ENCODE data around the gene GABPB2.
A peak's percentile ranks its signal among the peaks of the same experiment; 100 is the strongest.

The GABPB2 gene

DNA sequence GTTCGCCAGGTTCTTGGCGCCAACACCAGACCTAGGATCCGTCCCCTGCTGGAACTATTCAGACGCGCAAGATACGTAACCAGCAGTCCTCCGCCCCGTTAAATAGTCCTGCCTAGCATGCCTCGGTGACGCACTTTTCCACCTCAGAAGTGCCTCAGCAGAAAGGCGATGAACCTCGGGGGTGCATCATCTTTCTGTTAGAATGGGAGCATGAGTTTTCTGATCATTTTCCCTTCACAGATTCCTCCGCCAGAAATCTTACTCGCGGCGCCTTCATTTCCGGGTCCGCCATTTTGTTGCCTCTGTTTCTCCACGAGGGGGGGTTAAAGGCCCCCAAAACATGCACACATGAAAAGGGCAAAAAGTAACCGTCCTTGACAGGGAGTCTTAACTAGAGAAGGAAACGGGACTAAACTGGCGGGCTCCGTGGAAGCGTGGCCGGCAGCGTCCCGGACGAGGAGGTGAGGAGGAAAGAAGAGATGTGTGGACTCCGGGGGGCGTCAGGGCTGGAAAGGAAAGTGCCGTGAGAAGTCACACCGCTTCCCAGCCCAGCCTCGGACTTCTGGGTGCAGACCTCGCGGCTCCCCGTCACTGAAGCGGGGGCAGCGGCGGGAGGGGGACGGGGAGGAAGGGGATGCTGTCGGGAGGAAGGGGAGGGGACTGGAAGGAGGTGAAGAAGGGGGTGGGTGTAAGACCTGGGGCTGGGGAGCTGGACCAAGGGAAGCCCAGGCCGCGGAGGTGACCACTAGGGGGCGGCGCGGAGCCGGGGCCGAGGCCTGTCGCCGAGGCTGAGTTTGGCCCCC is at the start of gene GABPB2:
GABPB2 (plus strand) TSS at position 288 of the 803 bp plus-strand sequence. CDS start 17,429 bp downstream, outside the sequence.
- peak; percentile 89 for TF ChIP-seq POLR2A (IDR thresholded peaks at IDR 0.05; ENCODE audit: low read depth, low read length)
- FAIRE-seq, result no peak
- peak; percentile 98 for DNase-seq (ENCODE audit: insufficient read length, low spot score)

DNA sequence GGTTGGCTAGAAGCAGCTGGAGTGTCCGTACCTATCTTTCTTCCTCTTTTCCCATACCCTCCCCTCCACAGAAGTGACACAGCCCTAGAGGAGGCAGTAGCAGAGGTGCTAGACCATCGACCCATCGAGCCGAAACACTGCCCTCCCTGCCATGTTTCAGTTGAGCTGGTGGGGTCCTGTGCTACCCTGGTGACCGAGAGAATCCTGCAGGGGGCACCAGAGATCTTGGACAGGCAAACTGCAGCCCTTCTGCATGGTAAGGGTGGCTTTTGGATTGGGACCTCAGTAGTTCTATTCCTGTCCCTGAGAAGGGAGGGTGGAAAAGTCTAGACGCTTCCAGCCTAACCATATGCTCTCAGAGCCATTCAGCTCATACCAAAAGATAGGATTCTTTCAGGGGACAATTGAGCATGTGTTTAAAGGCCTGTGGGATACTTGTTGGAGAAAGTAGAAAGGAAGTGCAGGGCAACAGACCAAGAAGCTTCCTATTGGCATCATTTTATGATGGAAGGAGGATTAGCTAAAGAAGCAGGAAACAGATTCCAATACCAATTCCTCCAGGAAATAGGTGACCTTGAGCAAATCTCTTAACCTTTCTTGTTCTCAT is 45.9 kb upstream of the GABPB2 start:
- DNase-seq (ENCODE audit: insufficient read length, low spot score) (peak; percentile 80), FAIRE-seq (no peak)
- TF ChIP-seq POLR2A (IDR thresholded peaks at IDR 0.05; ENCODE audit: low read depth, low read length), result no peak

DNA sequence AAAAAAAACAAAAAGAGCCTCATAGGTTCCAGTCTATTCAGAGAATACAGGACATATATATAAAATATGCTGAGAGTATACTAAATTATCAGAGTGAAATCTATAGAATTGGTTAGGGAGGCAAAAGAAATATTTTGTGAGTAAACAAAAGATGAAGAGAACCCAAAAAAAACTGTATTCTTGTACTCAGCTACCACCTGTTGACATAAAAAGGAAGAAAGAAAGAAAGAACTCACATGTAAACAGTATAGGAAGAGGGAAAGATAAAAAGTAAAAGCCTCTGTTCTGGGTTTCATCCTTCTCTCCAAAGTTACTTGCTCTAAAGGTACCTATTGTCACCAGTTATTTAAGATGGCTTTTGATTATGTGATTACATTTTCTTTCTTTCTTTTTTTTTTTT is 44.1 kb upstream of the GABPB2 start:
- no peak for TF ChIP-seq POLR2A (IDR thresholded peaks at IDR 0.05; ENCODE audit: low read depth, low read length)
- FAIRE-seq, result no peak

DNA sequence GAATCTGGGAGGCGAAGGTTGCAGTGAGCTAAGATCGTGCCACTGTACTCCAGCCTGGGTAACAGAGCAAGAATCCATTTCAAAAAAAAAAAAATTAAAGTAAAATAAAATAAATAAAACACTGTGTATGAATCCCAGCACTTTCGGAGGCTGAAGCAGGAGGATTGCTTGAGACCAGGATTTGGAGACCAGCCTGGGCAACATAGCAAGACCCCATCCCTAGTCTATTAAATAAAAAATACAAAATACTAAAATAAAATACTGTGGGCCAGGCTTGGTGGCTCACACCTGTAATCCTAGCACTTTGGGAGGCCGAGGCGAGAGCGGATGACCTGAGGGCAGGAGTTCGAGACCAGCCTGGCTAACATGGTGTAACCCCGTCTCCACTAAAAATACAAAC is 38.4 kb upstream of the GABPB2 start:
- FAIRE-seq (no peak), DNase-seq (ENCODE audit: insufficient read length, low spot score) (no peak)
- TF ChIP-seq POLR2A (IDR thresholded peaks at IDR 0.05; ENCODE audit: low read depth, low read length), result no peak

More for the DNA sequence above, 44.1 kb upstream of the GABPB2 start:
- DNase-seq (ENCODE audit: insufficient read length, low spot score), result no peak

DNA sequence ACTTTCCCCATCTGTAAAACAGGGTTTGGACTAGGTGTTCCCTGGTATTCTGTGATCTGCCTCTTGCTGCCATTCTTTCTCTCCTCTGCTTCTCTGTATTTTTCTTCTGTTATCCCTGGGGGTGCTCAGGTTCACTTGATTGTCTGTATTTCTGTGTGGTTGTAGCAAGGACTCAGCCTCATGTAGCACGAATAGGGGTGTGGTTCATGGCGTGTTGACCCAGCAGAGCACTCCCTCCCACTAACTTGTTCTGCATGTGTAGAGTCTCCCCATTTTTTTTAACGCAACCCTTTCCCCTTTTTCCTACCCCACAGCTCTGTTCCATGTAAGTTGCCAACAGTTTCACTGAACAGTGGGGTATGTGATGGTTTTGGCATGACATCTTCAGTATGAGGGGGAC is 35.4 kb upstream of the GABPB2 start:
- no peak for DNase-seq (ENCODE audit: insufficient read length, low spot score)
- no peak for TF ChIP-seq POLR2A (IDR thresholded peaks at IDR 0.05; ENCODE audit: low read depth, low read length)
- no peak for FAIRE-seq

DNA sequence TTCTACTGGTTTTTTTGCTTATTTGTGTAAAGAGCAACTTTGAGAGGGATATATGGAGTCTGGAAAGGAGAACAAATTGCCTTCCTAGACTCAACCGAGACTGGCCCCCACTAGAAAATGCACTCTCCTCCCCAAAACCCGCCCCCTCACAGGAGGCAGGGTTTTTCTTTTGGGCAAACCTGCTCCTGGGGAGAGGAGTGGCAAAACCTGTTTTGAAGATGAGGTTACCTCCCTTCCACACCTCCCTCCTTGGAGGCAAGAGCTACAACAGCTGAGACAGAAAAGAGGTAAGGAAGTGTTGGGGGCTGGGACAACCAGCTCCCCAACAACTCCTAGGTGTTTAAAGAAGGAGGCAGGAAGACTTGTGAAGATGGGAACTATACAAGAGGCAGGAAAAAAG is 34.2 kb upstream of the GABPB2 start, which contains the start of gene BNIPL:
BNIPL (plus strand) TSS at position 231 of the 400 bp plus-strand sequence; CDS start at position 371, 140 bp downstream.
- no peak for TF ChIP-seq POLR2A (IDR thresholded peaks at IDR 0.05; ENCODE audit: low read depth, low read length)
- FAIRE-seq, result no peak
- DNase-seq (ENCODE audit: insufficient read length, low spot score), result no peak

DNA sequence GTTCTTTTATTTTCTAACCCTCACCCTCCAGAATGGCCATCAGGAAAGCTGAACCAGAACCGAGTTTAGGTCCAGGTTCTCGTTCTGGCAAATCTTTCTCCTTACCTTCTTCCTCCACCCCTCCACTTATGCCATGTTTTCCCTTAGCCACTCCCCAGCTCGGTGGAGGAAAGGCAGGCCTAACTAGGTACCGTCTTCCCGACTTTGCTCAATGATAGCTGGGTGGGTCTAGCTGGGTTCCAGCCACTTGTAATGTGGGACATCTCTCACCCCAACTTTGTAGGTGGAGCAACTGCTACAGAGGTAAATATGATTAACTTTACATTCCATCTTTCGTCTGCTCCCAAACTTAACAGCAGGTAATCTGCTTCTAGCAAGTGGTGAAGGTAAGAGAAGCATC is 33.5 kb upstream of the GABPB2 start:
- no peak for FAIRE-seq

DNA sequence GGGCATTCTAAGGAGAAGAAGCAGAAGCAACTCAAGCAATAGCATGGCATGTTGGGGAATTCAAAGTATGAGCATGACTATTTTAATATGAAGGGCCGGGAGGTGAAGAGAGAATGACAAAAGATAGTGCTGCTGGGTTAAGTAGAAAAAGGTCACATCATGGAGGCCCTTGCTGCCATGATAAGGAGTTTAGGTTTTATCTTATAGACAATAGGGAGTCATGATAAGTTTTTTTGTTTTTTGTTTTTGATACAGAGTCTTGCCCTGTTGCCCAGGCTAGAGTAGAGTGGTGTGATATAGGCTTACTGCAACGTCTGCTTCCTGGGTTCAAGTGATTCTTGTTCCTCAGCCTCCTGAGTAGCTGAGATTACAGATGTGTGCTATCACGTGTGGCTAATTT is 31.0 kb upstream of the GABPB2 start:
- TF ChIP-seq POLR2A (IDR thresholded peaks at IDR 0.05; ENCODE audit: low read depth, low read length), result no peak
- no peak for DNase-seq (ENCODE audit: insufficient read length, low spot score)
- FAIRE-seq, result no peak

More for the DNA sequence above, 33.5 kb upstream of the GABPB2 start:
- no peak for DNase-seq (ENCODE audit: insufficient read length, low spot score)
- no peak for TF ChIP-seq POLR2A (IDR thresholded peaks at IDR 0.05; ENCODE audit: low read depth, low read length)

DNA sequence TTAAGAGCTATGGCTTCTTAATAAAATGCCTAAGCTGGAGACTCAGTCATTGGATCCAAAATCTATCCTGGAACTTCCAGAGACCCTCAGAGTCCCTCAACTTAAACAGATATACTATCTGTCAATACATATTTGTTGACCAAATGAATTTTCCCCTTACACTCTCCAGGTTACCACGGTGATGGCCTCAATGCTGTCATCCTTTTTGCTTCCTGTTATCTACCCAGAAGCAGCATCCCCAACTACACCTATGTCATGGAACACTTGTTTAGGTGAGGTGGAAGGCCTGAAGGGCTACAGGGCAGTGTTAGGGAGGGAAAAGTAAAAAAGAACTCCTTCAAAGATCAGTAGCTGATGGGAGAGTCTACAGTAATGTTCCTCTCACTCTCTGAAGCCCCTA is 27.4 kb upstream of the GABPB2 start:
- TF ChIP-seq POLR2A (IDR thresholded peaks at IDR 0.05; ENCODE audit: low read depth, low read length), result no peak
- no peak for FAIRE-seq
- no peak for DNase-seq (ENCODE audit: insufficient read length, low spot score)

DNA sequence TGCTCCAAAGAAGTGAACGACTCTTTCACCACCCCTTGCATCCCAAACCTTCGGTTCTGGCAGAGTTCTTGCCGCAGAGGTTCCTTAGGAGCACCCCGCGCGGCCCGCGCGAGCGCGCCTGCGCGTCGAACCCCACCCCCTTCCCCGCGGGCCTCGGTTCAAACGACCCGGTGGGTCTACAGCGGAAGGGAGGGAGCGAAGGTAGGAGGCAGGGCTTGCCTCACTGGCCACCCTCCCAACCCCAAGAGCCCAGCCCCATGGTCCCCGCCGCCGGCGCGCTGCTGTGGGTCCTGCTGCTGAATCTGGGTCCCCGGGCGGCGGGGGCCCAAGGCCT is 23.0 kb upstream of the GABPB2 start, which contains the start of gene C1orf56:
C1orf56 (plus strand) TSS at position 161 of the 334 bp plus-strand sequence; CDS start at position 258, 97 bp downstream.
- TF ChIP-seq POLR2A (IDR thresholded peaks at IDR 0.05; ENCODE audit: low read depth, low read length), result peak; percentile 89
- DNase-seq (ENCODE audit: insufficient read length, low spot score), result peak; percentile 93
- no peak for FAIRE-seq

DNA sequence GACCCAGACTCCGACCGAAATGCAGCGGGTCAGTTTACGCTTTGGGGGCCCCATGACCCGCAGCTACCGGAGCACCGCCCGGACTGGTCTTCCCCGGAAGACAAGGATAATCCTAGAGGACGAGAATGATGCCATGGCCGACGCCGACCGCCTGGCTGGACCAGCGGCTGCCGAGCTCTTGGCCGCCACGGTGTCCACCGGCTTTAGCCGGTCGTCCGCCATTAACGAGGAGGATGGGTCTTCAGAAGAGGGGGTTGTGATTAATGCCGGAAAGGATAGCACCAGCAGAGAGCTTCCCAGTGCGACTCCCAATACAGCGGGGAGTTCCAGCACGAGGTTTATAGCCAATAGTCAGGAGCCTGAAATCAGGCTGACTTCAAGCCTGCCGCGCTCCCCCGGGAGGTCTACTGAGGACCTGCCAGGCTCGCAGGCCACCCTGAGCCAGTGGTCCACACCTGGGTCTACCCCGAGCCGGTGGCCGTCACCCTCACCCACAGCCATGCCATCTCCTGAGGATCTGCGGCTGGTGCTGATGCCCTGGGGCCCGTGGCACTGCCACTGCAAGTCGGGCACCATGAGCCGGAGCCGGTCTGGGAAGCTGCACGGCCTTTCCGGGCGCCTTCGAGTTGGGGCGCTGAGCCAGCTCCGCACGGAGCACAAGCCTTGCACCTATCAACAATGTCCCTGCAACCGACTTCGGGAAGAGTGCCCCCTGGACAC is 22.5 kb upstream of the GABPB2 start:
- peak; percentile 86 for DNase-seq (ENCODE audit: insufficient read length, low spot score)
- no peak for FAIRE-seq
- peak; percentile 61 for TF ChIP-seq POLR2A (IDR thresholded peaks at IDR 0.05; ENCODE audit: low read depth, low read length)

DNA sequence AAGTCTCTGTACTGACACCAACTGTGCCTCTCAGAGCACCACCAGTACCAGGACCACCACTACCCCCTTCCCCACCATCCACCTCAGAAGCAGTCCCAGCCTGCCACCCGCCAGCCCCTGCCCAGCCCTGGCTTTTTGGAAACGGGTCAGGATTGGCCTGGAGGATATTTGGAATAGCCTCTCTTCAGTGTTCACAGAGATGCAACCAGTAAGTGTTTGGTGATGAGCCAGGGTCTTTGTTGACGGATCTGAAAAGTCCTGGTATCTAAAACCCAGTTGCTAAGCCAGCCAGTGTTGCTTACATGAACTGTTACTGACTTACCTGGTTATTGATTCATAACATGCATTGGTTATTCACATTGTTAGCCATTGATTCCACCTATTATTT is 21.9 kb upstream of the GABPB2 start:
- TF ChIP-seq POLR2A (IDR thresholded peaks at IDR 0.05; ENCODE audit: low read depth, low read length), result no peak
- FAIRE-seq (no peak), DNase-seq (ENCODE audit: insufficient read length, low spot score) (no peak)

DNA sequence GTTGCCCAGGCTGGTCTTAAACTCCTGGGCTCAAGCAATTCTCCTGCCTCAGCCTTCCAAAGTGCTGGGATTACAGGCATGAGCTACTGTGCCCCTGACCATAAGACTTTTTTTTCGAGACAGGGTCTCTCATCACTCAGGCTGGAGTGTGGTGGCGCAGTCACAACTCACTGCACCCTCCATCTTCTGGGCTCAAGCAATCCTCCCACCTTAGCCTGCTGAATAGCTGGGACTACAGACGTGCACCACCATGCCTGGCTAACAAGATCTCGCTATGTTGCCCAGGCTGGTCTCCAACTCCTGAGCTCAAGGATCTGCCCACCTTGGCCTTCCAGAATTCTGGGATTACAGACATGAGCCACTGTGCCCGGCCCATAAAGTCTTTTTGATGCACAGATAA is 21.1 kb upstream of the GABPB2 start:
- DNase-seq (ENCODE audit: insufficient read length, low spot score) (no peak), FAIRE-seq (no peak)
- 0 out of 2 replicates have a peak, but pooled peaks have one; percentile 20 for TF ChIP-seq POLR2A (IDR thresholded peaks at IDR 0.05; ENCODE audit: low read depth, low read length)

DNA sequence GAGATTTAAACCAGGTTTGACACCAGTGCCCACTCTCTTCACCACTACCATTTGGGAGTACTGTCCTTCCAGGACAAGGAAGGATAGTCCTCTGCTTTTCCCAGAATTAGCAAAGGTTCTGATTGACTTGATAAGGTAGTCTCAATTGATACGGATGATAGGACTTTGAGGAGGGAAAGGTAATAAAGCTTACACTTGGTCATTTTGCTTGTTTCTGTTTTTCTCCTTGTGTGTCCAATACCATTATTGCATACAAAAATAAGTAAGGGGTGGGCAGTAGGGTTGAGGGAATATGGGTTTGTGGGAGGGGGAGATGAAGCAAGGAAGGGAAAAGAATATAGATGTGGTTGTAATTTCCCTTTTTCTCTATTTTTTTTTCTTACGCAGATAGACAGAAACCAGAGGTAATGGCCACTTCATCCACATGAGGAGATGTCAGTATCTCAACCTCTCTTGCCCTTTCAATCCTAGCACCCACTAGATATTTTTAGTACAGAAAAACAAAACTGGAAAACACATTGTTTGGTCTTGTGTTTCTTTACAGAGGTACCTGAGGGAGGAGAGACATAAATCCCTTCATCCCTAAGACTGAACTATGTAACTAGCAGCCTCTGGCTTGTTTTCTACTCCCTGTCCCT is 20.4 kb upstream of the GABPB2 start:
- no peak for TF ChIP-seq POLR2A (IDR thresholded peaks at IDR 0.05; ENCODE audit: low read depth, low read length)
- no peak for FAIRE-seq
- DNase-seq (ENCODE audit: insufficient read length, low spot score), result no peak
